Measurements from ENCODE around the gene VAMP2.

DNA sequence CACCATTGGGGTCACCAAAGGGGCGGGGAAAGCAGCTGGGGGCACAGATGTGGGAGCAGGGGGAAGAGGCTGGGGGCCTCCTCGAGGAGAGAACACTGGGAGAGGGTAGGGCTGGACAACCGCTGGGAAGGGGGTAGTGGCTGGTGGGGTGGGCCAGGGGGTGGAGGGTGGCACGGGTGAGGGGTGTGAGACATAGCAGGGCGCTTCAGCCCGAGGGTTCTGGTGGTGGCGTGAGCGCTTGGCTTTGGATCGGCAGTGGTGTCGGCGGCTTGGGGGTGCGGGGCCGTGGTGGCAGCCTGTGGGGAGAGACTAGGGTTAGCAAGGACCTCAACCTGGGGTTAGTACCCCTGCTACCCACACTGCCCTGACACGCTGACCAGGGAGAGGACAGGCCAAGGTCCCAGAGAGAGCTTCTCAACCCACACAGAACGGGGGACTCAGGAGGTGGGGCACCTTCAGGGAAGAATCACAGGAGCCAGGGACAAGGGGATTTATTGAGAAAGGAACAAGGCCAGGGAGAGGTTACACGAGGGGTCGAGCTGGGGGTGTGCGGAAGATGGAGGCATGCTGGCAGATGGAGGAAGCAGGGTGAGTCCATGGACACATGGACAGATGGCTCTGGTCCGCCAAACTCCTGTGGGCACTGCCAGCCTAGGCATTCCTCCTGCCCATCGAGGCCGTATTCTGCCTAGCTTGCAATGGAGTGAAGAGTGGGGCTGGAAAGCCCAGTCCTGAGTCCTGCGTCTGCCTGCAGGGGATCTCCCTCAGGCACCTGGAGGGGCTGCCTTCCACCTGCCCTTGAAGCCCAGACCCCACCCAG, 19.0 kb downstream of the VAMP2 start:
- TF ChIP-seq CTCF (IDR thresholded peaks at IDR 0.05) (no peak), POLR2A (IDR thresholded peaks at IDR 0.05) (no peak)
